H9 (cell line): ENCODE measurements around the gene DENND4A. TPM values are rescaled to one million over a fixed set of nuclear protein-coding genes. Genes with fewer than 3 reads are reported as not detected.

Experiments used
- DNase-seq: peaks from one replicate; pipeline ENCODE4 v3.0.0-alpha.2; 2017
- H2AFZ ChIP-seq: one replicate; pipeline ENCODE4 v1.6.1; 2013; ENCODE audit warnings: mild to moderate bottlenecking, low read length, control low read depth, moderate library complexity
- H2AK5ac ChIP-seq: 2 replicates; pipeline ENCODE4 v1.6.1; 2013; ENCODE audit warnings: low read length, control low read depth, mixed read lengths; ENCODE audit not compliant: insufficient read length
- H2BK120ac ChIP-seq: one replicate; pipeline ENCODE4 v1.6.1; 2013; ENCODE audit warnings: low read depth, mild to moderate bottlenecking, low read length, control low read depth, inconsistent platforms; ENCODE audit not compliant: poor library complexity, severe bottlenecking
- H2BK12ac ChIP-seq: 2 replicates; pipeline ENCODE4 v1.6.1; 2013; ENCODE audit warnings: low read length, control low read depth, mixed read lengths, low read depth; ENCODE audit not compliant: insufficient read length
- H2BK15ac ChIP-seq: 2 replicates; pipeline ENCODE4 v1.6.1; 2013; ENCODE audit warnings: low read depth, low read length, control low read depth
- H2BK20ac ChIP-seq: one replicate; pipeline ENCODE4 v1.6.1; 2013; ENCODE audit warnings: low read depth, mild to moderate bottlenecking, low read length, control low read depth, inconsistent platforms; ENCODE audit not compliant: poor library complexity, severe bottlenecking
- H2BK5ac ChIP-seq: 2 replicates; pipeline ENCODE4 v1.6.1; 2013; ENCODE audit warnings: low read length, control low read depth, mixed read lengths; ENCODE audit not compliant: insufficient read length
- H3K14ac ChIP-seq: 2 replicates; pipeline ENCODE4 v1.6.1; 2013; ENCODE audit warnings: low read length, control low read depth; ENCODE audit not compliant: insufficient read depth
- H3K18ac ChIP-seq: 2 replicates; pipeline ENCODE4 v1.6.1; 2013; ENCODE audit warnings: low read depth, mild to moderate bottlenecking, mixed read lengths, low read length, control low read depth; ENCODE audit not compliant: insufficient read length
- H3K23ac ChIP-seq: 2 replicates; pipeline ENCODE4 v1.6.1; 2013; ENCODE audit warnings: low read length, control low read depth, mixed read lengths, low read depth; ENCODE audit not compliant: insufficient read length
- H3K23me2 ChIP-seq: 2 replicates; pipeline ENCODE4 v1.6.1; 2013; ENCODE audit warnings: low read depth, mild to moderate bottlenecking, mixed read lengths, low read length, control low read depth; ENCODE audit not compliant: insufficient read length, poor library complexity, severe bottlenecking
- H3K27ac ChIP-seq: 2 replicates; pipeline ENCODE4 v1.5.1; 2013; ENCODE audit warnings: low read length, control low read depth, mixed read lengths, low read depth; ENCODE audit not compliant: insufficient read length
- H3K27me3 ChIP-seq: 2 replicates; pipeline ENCODE4 v1.6.1; 2013; ENCODE audit warnings: low read length, control low read depth, inconsistent platforms; ENCODE audit not compliant: insufficient read depth
- H3K4ac ChIP-seq: 2 replicates; pipeline ENCODE4 v1.6.1; 2013; ENCODE audit warnings: low read depth, mild to moderate bottlenecking, control low read depth, inconsistent platforms, low read length, moderate library complexity
- H3K4me1 ChIP-seq: 2 replicates; pipeline ENCODE4 v1.6.1; 2013; ENCODE audit warnings: low read length, control low read depth, inconsistent platforms; ENCODE audit not compliant: insufficient read depth
- H3K4me2 ChIP-seq: 2 replicates; pipeline ENCODE4 v1.6.1; 2013; ENCODE audit warnings: low read length, control low read depth, mixed read lengths; ENCODE audit not compliant: insufficient read length, insufficient read depth
- H3K56ac ChIP-seq: 2 replicates; pipeline ENCODE4 v1.6.1; 2013; ENCODE audit warnings: low read depth, mild to moderate bottlenecking, mixed read lengths, low read length, control low read depth; ENCODE audit not compliant: insufficient read length
- H3K79me1 ChIP-seq: 2 replicates; pipeline ENCODE4 v1.6.1; 2013; ENCODE audit warnings: low read depth, mild to moderate bottlenecking, moderate library complexity, low read length, control low read depth, inconsistent platforms; ENCODE audit not compliant: insufficient read depth, poor library complexity, severe bottlenecking
- H3K79me2 ChIP-seq: 2 replicates; pipeline ENCODE4 v1.6.1; 2013; ENCODE audit warnings: low read length, control low read depth, inconsistent platforms; ENCODE audit not compliant: insufficient read depth
- H3K9ac ChIP-seq: 2 replicates; pipeline ENCODE4 v1.6.1; 2013; ENCODE audit warnings: low read length, control low read depth, mixed read lengths; ENCODE audit not compliant: insufficient read length; ENCODE audit errors: extremely low read depth
- H3K9me3 ChIP-seq: one replicate; pipeline ENCODE4 v1.6.1; 2013; ENCODE audit warnings: low read depth, low read length, inconsistent platforms; ENCODE audit not compliant: control insufficient read depth
- H3T11ph ChIP-seq: one replicate; pipeline ENCODE4 v1.6.1; 2013; ENCODE audit warnings: mild to moderate bottlenecking, low read length, control low read depth, inconsistent platforms
- H4K20me1 ChIP-seq: one replicate; pipeline ENCODE4 v1.6.1; 2013; ENCODE audit not compliant: control insufficient read depth, insufficient read length, insufficient read depth
- H4K5ac ChIP-seq: 2 replicates; pipeline ENCODE4 v1.6.1; 2013; ENCODE audit warnings: low read depth, mild to moderate bottlenecking, mixed read lengths, low read length, control low read depth; ENCODE audit not compliant: insufficient read length
- H4K8ac ChIP-seq: replicated peaks from 2 replicates; pipeline ENCODE4 v1.6.1; 2013; ENCODE audit warnings: low read length, control low read depth, mixed read lengths, low read depth; ENCODE audit not compliant: insufficient read length
- H4K91ac ChIP-seq: 2 replicates; pipeline ENCODE4 v1.6.1; 2013; ENCODE audit warnings: low read depth, mild to moderate bottlenecking, moderate library complexity, mixed read lengths, low read length, control low read depth; ENCODE audit not compliant: insufficient read length
- H3K27ac Mint-ChIP-seq, 3 experiments: 2 replicates in 2 of 3; 3 replicates in 1 of 3; pipeline ENCODE4 v1.8.0; 2020 to 2021; ENCODE audit warnings: mixed read lengths in 3 of 3, mild to moderate bottlenecking in 1 of 3, moderate library complexity in 1 of 3
- H3K27me3 Mint-ChIP-seq: 2 replicates; pipeline ENCODE4 v1.8.0; 2021; ENCODE audit warnings: low read depth, mild to moderate bottlenecking, moderate library complexity, mixed read lengths
- H3K36me3 Mint-ChIP-seq, 3 experiments: 2 replicates in 2 of 3; 3 replicates in 1 of 3; pipeline ENCODE4 v1.8.0; 2020 to 2021; ENCODE audit warnings: low read depth in 3 of 3, mixed read lengths in 3 of 3; ENCODE audit not compliant: insufficient read depth in 1 of 3
- H3K4me1 Mint-ChIP-seq, 2 experiments: 2 replicates each; pipeline ENCODE4 v1.8.0; 2020; ENCODE audit warnings: mixed read lengths in 2 of 2
- H3K4me3 Mint-ChIP-seq, 2 experiments: 2 replicates in 1 of 2; 3 replicates in 1 of 2; pipeline ENCODE4 v1.8.0; 2020 to 2021; ENCODE audit warnings: mild to moderate bottlenecking in 2 of 2, mixed read lengths in 2 of 2, moderate library complexity in 1 of 2
- H3K9me3 Mint-ChIP-seq, 2 experiments: 2 replicates in 1 of 2; 3 replicates in 1 of 2; pipeline ENCODE4 v1.8.0; 2020; ENCODE audit warnings: mild to moderate bottlenecking in 2 of 2, mixed read lengths in 2 of 2, moderate library complexity in 1 of 2
- WGBS: extraction: QIAGEN DNeasy Blood & Tissue Kit; methylation state at CpG from one replicate; pipeline ENCODE4 v1.1.7; 2013; ENCODE audit warnings: missing lambda C conversion rate, low lambda C conversion rate, mixed read lengths; ENCODE audit not compliant: insufficient read length; ENCODE audit errors: extremely low coverage; 5-methylcytosine and 5-hydroxymethylcytosine counted together
- total RNA-seq: library from RNA; stranded (reverse); gene quantifications from 2 replicates; pipeline ENCODE4 v1.2.1, GENCODE V29; 2021
- TF ChIP-seq, protein P1 (sequence below): fragments of 200-600 bp; sonication (generic); conservative IDR thresholded peaks from 3 replicates; pipeline ENCODE4 v1.8.0; 2021; ENCODE audit warnings: antibody characterized with exemption, mild to moderate bottlenecking

DENND4A gene
- total RNA-seq, 1 experiment from 2014 or later: 4.7 TPM

DNA sequence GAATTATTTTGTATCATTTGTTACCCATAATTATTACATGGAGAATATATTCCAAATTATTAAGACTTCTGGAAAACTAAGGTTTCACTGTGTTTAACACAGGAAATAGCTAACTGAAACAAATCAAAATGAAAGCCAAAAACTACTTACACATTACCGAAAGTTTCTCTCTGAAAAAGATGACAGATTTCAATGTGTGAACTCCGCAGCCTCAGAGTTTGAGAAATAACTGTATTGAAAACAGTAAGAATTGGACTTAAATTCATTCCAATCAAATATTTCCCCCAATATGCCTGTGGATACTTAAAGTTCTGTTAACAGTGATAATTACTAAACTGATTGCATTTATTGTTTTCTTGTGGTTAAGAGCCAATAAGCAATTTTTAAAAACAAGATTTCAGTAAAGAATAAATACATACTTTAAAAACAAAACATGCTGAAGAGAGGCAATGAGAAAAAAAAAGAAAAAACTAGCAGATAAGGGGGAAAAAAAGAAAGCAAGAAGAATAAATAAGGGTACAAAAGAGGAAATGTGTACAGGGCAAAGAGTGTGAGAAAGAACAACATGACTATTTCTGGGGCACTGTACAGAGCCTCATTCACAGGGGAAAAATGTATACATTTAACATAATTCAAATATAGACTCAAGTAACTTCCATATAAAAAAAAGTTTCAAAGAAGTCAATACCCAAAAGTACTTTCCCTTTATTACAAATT is 30.7 kb downstream of the DENND4A start:
- Mint-ChIP-seq H3K4me1 (no peaks in the 10 kb centered on the region), H3K9me3 (no peaks in the 10 kb centered on the region), H3K4me3 (no peak overlapping the region), H3K27ac (no peak overlapping the region), H3K27me3 (no peaks in the 10 kb centered on the region), H3K36me3 (no peaks in the 10 kb centered on the region)
- H4K5ac ChIP-seq: no peak overlapping the region
- H3K4me2 ChIP-seq: no peak overlapping the region
- no peak overlapping the region for H2BK12ac ChIP-seq
- no peak overlapping the region for H4K8ac ChIP-seq
- no peak overlapping the region for H2BK5ac ChIP-seq
- H3K79me2 ChIP-seq: no peaks in the 10 kb centered on the region
- H2BK20ac ChIP-seq: no peak overlapping the region
- H3K14ac ChIP-seq: no peak overlapping the region
- WGBS: no CpG with 5 or more reads among the region's 2 CpGs
- no peaks in the 10 kb centered on the region for H4K20me1 ChIP-seq
- no peak overlapping the region for H3K9ac ChIP-seq
- no peaks in the 10 kb centered on the region for H3K4me1 ChIP-seq
- no peak overlapping the region for H3T11ph ChIP-seq
- H2BK120ac ChIP-seq: no peak overlapping the region
- H3K56ac ChIP-seq: no peak overlapping the region
- H3K27me3 ChIP-seq: no peaks in the 10 kb centered on the region
- no peaks in the 10 kb centered on the region for H3K23me2 ChIP-seq
- TF ChIP-seq, protein P1, sequence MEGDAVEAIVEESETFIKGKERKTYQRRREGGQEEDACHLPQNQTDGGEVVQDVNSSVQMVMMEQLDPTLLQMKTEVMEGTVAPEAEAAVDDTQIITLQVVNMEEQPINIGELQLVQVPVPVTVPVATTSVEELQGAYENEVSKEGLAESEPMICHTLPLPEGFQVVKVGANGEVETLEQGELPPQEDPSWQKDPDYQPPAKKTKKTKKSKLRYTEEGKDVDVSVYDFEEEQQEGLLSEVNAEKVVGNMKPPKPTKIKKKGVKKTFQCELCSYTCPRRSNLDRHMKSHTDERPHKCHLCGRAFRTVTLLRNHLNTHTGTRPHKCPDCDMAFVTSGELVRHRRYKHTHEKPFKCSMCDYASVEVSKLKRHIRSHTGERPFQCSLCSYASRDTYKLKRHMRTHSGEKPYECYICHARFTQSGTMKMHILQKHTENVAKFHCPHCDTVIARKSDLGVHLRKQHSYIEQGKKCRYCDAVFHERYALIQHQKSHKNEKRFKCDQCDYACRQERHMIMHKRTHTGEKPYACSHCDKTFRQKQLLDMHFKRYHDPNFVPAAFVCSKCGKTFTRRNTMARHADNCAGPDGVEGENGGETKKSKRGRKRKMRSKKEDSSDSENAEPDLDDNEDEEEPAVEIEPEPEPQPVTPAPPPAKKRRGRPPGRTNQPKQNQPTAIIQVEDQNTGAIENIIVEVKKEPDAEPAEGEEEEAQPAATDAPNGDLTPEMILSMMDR: no peak
- H4K91ac ChIP-seq: no peak overlapping the region
- H3K27ac ChIP-seq: no peak overlapping the region
- no peak overlapping the region for H3K4ac ChIP-seq
- no peak overlapping the region for H3K18ac ChIP-seq
- H3K9me3 ChIP-seq: no peaks in the 10 kb centered on the region
- no peak overlapping the region for H2BK15ac ChIP-seq
- H2AFZ ChIP-seq: no peak overlapping the region
- no peaks in the 10 kb centered on the region for H3K79me1 ChIP-seq
- no peak for DNase-seq
- H2AK5ac ChIP-seq: no peak overlapping the region
- H3K23ac ChIP-seq: no peak overlapping the region
